ENCODE results near the gene STXBP1.

STXBP1 gene

DNA sequence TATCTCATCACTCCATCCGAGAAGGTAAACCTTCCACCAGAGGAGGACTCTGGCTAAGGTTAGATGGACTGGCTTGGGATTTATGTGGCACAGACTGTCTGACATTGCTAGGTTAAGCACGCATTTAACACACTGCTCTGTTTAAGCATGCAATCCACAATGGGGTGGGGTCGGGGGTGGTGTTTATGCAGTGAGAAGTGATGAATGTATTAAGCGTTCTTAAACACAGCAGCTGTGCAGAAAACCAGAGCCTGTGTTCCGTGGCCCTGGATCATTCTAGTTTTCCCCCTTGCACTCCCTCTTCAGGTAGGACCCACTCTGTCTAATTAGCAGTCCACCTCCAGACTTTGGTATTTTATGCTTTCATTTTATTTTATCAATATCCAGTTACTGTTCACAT lies 46.4 kb downstream of the STXBP1 start:
- DNase-seq (ENCODE audit: low spot score) = no peak

DNA sequence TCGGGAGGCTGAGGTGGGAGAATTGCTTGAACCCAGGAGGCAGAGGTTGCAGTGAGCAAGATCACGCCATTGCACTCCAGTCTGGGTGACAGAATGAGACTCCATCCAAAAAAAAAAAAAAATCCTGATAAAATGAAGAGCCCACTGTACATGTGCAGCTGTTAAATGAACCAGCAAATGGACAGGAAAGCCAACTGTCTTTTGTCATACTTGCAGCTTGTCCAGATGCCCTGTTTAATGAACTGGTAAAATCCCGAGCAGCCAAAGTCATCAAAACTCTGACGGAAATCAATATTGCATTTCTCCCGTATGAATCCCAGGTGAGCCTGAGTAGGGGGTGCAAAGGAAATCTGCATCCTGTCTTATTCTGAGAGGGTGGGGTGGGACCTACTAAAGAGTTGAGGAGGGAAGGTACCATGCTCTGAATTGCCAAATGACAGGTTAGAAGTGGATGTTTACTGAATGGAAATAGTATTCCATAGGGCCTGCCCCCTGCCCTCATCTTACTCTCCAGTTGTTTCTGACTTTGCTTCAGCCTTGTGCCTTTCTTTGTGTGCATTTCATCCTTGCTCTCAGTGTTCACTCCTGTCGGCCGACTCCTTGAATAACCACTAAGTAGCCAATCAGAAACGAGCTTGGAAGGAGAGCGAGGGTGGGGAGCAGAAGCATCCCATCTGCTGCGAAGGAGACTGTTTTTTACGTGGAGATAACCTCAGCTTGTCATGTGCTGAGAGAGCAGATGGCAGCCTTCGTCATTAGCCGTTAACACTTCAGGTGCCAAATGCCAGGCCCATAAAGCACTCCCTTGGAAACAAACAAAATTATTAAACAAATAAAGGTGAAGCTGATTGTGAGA lies 49.0 kb downstream of the STXBP1 start:
- no peak for DNase-seq (ENCODE audit: low spot score)

DNA sequence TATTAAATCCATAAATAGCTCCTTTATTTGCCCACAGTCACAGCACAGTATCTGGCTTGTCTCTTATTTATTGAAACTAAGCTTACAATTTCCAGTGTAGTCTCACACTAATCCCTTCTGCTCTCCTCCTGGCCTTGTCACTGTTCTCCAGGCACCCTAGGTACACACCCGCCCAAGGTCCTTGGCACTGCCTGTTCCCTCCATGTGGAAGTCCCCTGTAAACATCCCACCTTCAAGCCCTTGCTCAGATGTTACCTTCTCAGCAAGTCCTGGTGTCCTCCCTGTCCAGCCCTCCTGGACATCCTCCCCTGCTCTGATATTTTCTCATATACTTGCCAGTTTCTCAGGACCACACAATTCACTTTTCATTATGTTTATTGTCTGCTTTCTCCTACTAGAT lies 50.5 kb downstream of the STXBP1 start:
- no peak for DNase-seq (ENCODE audit: low spot score)

DNA sequence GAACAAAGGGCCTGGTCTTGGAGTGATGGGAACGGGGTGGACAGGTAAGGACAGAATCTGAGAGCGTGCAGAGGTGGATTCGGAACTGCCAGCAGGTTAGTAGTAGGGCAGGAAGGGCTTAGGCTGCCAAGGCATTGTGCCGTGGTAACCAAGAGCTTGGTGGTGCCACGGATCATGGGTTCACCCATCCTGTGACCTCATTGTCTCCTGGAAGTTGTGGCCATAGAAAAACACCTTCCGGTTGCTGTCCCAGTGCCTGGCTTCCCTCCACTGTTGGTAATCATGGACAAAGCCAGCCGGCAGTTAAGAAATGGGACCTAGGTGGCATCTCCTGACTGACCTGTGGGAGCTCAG lies 52.2 kb downstream of the STXBP1 start:
- DNase-seq (ENCODE audit: low spot score) = no peak

DNA sequence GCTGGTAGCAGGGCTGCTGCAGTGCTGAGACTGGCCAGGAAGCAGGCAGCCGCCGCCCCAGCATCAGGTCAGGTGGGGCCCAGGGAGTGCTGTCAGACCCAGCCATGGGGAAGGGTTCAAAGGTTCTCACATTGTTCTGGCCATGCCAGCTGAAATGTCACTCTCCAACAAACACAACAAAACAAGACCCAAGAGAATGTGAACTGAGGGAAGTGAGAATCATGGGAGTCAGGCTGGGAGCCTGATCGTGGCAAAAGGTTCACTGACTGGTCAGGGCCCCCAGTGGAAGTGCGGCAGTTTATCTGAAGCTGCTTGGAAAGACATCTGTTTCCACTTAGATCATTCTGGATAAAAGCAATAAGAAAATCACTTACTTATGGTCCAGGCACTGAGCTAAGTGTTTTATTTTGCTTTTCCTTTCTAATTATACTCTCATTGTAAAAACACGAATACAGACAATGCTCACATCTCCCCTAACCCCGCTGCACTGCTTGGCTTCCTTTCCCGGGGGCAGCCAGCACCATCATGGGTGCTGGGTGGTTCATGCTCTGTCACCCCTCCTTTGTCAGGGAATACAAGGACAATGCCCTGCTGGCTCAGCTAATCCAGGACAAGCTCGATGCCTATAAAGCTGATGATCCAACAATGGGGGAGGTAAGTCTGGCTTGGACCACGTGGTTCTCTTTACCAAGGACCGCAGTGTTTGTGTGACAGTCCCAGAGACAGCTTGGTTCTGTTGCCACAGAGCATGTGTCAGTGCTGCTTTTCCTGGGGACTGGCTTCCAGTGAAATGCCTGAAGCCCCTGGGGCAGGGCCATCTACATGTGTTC lies 52.8 kb downstream of the STXBP1 start:
- no peak for DNase-seq (ENCODE audit: low spot score)

DNA sequence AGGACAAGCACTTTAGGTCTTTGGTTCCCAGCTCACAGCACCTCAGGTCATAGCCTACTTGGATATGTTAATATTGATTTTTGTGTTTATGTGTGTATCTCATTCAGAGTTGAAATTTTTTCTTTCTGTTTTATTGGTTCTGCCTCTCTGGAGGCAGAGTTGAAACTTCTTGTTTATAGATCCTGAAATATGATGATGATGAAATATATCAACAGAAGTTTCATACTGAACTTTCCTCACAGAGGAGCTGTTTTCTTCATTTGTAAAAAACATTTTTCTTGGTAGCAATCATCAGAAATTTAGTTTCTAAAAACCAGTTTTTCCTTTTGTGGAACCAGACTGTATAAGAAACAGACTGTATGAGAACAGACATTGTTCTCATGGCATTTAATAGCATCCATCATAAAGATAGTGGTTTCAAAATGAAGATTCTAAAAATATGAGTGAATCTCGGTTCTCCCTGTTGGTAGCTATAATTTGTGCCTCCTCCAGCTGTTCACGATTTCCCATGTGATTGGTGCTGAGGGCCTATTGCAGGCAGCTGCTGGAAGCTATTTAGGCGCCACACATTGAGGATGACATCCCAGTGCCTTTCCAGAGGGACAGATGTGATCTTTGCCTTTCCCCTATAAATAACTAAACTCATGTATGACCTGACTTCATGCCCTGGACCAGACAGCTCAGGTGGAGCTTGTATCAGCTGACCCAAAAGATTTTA lies 55.2 kb downstream of the STXBP1 start:
- DNase-seq (ENCODE audit: low spot score) = no peak

DNA sequence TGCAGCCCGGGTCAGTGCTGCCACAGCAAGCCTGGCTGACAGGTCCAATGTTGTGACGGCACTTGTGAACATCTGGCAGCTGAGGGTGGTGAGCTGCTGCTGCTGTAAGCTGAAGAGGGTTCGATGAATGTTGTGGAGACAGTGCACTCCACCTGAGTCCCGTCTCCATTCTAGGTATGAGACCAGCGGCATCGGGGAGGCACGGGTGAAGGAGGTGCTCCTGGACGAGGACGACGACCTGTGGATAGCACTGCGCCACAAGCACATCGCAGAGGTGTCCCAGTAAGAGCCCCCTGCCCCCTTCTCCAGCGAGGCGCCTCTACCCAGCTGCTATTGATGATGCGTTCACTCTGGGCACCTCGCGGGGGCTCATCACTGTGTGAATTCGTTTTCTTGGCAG lies 55.8 kb downstream of the STXBP1 start:
- no peak for DNase-seq (ENCODE audit: low spot score)

DNA sequence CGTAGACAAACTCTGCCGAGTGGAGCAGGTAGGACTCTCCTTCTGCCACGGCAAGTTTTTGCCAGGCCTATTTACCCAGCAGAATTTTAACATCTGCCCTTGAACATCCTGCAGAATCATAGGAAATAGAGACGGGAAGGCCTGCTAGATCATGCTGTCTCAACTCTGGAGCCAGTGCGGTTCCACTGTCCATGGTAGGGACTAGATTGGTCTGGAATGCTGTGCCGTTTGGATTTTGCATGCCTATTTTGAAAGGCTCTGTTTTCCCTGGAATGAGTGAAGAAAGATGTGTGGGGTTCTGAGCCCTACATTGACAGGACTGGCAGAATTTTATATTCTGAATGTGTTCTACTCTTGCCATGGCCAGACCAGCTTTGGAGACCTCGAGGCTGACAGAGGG lies 61.2 kb downstream of the STXBP1 start:
- DNase-seq (ENCODE audit: low spot score) = no peak

DNA sequence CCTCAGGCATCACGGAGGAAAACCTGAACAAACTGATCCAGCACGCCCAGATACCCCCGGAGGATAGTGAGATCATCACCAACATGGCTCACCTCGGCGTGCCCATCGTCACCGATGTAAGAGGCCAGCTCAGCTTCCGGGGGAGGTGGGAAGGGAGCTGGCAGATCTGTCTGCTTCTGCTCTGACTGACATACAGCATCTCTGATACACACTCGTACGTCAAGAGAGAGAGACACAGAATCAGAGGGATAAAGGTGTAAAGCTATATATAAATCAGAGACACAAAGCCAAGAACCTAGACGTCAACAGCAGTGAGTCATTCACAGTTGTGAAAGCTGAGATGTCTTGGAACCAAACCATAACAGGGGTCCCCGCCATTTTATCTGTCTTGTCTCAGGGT lies 64.6 kb downstream of the STXBP1 start:
- DNase-seq (ENCODE audit: low spot score) = no peak

DNA sequence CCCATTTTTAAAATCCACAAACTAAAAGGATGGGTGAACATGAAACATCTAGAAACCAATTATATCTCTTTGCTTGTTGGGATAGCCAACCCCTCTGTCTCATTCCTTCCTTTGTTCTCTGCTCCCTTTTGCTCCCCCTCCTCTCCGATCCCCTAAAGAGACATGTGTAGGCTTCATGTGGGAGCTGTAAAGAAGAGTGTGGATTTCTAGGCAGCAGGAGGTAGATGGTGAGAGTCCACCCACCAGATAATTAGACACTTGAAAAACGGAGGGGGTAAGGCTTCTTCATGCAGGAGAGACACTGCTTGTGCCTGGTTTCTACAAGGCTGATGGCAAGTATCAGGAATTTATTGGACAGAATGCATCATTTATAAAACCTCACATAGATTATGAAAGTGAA lies 67.4 kb downstream of the STXBP1 start:
- no peak for DNase-seq (ENCODE audit: low spot score)

DNA sequence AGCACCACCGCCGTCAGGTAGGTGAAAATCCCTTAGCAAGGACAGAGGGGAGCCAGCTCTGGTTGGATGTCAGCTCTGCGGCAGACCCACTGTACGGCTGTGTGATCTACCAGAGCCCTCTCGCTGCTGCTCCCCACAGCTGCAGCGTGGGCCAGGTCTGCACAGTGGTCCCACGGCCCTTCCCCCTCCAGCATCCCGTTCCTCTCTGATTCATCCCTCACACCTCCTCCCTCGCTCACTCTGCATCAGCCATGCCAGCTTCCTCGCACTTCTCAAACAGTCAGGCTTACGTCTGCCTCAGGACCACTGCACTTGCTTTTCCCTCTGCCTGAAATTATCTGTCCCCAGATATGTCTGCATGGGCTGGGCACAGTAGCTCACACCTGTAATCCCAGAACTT lies 68.1 kb downstream of the STXBP1 start:
- DNase-seq (ENCODE audit: low spot score) = no peak

DNA sequence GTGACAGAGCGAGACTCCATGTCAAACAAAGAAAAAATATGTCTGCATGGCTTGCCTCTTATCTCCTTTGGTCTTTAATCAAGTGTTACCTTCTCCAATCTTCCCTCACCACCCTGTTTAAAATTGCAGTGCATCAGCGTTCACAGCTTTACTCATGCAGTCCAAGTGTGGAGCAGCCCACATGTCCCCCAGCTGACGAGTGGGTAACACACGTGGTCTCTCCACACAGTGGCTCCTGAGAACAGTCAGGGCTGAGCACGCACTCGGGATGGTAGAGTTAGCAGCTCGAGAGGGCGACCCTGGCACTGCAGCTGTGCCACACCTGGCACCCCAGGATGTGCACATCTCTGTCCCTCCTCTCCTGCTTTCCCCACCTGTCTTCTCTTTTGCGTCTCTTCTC lies 68.8 kb downstream of the STXBP1 start:
- no peak for DNase-seq (ENCODE audit: low spot score)

DNA sequence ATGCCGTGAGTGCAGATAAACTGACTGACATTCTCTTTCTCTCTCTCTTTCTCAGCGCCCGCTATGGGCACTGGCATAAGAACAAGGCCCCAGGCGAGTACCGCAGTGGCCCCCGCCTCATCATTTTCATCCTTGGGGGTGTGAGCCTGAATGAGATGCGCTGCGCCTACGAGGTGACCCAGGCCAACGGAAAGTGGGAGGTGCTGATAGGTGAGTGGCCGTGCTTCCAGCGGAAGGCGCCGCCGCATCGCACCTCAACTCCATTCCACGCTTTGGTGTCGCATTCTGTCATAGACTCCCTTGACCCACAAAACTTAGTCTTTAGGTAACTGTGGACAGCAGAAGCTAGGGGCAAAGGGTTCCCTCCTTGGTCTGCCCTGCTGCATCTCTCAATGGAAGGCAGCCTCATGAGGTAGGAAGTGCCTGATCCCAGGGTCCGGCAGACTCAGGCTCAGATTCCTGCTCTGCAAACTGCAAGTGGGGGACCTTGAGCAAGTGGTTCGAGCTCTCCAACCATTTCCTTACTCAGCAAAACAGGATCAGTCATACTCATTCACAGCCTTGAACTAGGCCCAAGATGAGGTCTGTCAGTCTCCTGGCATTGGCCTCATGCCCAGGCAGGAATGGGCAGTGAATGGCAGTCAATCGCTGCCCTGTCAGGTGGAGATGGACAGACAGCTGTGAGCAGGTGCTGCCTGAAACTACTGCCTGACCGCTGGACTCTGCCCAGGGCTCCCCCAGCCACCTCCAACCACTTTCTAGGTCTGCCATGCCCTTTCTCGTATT lies 70.5 kb downstream of the STXBP1 start:
- no peak for DNase-seq (ENCODE audit: low spot score)

DNA sequence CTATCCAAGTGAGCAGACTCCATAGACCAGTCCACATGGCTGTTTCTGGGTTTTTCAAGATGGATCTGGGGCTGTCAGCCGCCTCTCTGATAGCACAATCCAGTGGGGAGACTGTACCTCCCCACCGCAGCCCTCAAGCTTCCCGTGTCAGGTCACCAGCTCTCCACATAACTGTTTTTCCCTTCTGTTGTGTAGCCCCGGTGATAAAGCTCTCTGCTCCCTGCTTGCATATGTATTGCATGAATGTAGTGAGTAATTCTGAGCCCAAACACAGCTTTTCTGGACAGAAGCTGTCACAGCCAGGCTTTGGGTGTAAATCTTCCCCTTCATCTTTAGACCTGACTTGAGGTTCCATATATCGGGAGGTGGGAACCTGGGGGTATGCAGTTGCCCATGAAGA lies 71.6 kb downstream of the STXBP1 start:
- DNase-seq (ENCODE audit: low spot score) = no peak

DNA sequence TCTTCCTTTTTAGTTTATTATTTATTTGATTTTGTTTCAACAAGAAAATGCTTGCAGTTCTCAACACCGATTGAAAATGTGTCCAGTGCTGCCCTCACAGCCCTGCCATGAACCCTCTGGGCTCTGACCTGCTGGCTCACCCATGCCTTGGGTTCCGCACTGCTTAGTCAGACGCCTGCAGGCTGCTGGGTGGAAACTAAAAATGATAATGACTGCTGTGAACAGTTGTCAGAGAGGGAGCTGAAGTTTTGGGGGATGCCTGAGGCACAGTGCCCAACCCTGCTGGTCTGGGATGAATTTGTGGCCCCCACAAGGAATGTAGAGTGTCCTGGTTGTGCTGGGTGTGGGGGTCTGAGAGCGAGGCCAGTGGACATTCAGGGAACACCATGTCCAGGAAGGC lies 72.5 kb downstream of the STXBP1 start:
- no peak for DNase-seq (ENCODE audit: low spot score)

DNA sequence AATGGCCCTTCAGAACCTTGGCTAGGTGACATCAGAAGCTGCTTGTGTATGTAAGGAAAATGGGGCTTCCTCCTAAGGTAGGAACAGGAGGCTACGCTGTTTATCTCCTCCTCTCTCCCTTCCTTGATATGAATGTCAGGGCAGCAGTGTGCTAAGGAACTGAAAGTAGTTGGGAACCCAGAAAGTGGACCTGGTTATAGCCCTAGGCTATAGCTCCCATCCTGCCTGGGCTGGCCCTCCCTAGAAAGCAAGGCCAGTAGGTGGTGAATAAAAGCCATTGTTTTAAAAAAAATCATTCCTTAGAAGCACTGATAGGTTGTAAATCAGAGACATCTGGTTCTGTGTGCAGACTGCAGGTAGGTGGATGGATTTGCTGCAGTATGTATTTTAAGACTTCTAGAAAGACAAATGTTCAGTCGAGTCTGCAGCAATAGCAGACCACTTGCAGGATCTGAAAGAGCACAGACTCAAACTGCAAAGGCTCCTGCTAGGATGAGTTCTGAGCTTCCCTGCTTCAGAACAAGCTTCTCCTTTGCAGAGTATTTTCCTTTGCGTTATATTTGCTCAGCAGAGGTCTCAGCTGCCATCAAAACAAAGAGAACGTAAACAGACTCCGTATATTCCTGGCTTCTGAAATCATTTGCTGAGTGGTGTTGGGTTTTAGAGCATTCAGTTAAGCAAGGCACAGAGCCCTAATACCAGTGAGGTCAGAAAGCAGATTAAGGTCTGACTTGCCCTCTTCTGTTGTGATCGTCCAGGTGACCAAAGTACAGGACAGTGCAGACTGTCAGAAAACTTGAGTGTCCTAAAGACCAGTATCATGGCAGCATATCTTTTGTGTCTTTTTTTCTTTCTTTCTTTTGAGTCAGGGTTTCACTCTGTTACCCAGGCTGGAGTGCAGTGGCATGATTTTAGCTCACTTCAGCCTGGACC lies 74.7 kb downstream of the STXBP1 start:
- no peak for DNase-seq (ENCODE audit: low spot score)

DNA sequence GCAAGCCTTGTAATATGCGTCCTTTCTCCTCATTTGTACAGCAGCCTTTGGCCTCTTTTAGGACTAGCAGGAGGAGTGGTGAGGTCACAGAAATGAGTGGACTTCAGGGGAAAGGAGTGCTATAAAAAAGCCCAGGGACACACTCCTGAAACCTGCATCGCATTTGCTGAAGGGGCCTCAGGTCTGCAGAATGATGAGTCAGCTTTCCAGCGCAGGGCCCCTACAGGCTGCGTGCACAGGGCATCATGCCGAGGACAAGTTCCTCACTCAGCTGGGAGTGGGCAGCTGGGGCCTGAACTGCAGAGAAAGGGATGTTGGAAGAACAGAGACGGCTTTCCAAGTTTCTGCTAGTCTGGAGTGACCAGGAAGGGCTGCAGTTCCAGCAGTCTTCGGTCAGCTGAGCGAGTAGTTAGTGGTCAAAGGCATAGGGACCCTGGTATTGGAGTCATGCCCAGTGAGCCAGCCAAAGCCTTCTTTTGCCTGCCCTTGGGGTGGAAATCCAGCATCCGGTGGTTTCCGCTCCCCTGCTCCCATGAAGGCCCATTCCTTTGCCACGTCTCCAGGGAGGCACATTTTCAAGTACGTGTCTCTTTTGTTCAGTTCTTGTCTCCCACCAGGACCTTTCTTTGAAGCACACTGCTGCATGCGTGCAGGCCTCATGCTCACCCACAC lies 77.4 kb downstream of the STXBP1 start:
- DNase-seq (ENCODE audit: low spot score) = no peak

DNA sequence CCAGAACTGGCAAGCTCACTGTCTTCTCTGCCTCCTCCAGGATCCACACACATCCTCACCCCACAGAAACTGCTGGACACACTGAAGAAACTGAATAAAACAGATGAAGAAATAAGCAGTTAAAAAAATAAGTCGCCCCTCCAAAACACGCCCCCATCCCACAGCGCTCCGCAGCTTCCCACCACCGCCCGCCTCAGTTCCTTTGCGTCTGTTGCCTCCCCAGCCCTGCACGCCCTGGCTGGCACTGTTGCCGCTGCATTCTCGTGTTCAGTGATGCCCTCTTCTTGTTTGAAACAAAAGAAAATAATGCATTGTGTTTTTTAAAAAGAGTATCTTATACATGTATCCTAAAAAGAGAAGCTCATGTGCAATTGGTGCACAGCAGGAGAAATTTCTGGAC lies 78.7 kb downstream of the STXBP1 start:
- DNase-seq (ENCODE audit: low spot score) = no peak

DNA sequence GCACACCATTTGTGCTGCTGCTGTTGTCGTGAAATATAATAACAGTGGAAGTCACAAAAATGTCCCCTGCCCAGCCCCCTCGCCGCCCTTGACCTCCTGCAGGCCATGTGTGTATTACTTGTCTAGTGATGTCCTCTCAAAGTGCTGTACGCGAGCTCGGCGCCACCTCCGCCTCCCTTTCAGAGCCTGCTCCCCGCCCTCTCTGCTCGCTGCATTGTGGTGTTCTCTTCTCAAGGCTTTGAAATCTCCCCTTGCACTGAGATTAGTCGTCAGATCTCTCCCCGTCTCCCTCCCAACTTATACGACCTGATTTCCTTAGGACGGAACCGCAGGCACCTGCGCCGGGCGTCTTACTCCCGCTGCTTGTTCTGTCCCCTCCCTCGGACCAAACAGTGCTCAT lies 80.0 kb downstream of the STXBP1 start:
- no peak for DNase-seq (ENCODE audit: low spot score)

DNA sequence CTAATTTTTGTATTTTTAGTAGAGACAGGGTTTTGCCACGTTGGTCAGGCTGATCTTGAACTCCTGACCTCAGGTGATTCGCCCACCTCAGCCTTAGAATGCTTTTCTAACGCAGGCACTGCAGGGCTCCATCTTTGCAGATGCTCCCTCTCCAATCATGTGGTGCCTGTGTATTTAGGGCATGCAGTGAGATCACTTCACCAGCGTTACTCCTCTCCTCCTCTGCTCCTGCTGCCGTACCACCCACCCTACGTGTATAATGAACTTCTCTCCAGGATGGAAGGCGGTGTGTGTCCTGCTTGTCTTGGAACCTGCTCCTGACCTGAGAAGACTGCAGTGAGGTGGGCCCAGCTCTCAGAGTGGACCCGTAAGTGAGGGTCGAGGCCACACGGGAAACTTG lies 81.1 kb downstream of the STXBP1 start:
- no peak for DNase-seq (ENCODE audit: low spot score)
